Measurements from ENCODE around the gene CAMTA1.

DNA sequence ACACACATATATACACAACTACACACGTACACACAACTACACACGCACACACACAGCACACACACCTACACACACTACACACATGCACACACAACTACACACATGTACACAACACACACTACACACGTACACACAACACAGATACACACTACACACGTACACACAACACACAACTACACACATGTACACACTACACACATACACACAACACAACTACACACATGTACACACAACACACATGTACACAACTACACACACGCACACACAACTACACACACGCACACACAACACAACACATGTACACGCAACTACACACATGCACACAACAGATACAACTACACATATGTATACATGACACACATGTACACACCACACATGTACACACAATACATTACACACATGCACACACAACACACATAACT lies 318.1 kb downstream of the CAMTA1 start:
- TF ChIP-seq, protein P1, sequence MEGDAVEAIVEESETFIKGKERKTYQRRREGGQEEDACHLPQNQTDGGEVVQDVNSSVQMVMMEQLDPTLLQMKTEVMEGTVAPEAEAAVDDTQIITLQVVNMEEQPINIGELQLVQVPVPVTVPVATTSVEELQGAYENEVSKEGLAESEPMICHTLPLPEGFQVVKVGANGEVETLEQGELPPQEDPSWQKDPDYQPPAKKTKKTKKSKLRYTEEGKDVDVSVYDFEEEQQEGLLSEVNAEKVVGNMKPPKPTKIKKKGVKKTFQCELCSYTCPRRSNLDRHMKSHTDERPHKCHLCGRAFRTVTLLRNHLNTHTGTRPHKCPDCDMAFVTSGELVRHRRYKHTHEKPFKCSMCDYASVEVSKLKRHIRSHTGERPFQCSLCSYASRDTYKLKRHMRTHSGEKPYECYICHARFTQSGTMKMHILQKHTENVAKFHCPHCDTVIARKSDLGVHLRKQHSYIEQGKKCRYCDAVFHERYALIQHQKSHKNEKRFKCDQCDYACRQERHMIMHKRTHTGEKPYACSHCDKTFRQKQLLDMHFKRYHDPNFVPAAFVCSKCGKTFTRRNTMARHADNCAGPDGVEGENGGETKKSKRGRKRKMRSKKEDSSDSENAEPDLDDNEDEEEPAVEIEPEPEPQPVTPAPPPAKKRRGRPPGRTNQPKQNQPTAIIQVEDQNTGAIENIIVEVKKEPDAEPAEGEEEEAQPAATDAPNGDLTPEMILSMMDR (conservative IDR thresholded peaks at IDR 0.05; ENCODE audit: low read length) = no peak
- TF ChIP-seq EZH2phosphoT487 (IDR thresholded peaks at IDR 0.05; ENCODE audit: borderline replicate concordance, low read depth, low read length) = no peak
